ENCODE results near the gene HELZ. TPM values are rescaled to one million over a fixed set of nuclear protein-coding genes. Genes with fewer than 3 reads are reported as not detected.

The HELZ gene
- total and polyA plus RNA-seq, 2 donors (not counting 1 experiment from before 2014, with no cell fraction given), result 18.9 to 28.1 TPM

DNA sequence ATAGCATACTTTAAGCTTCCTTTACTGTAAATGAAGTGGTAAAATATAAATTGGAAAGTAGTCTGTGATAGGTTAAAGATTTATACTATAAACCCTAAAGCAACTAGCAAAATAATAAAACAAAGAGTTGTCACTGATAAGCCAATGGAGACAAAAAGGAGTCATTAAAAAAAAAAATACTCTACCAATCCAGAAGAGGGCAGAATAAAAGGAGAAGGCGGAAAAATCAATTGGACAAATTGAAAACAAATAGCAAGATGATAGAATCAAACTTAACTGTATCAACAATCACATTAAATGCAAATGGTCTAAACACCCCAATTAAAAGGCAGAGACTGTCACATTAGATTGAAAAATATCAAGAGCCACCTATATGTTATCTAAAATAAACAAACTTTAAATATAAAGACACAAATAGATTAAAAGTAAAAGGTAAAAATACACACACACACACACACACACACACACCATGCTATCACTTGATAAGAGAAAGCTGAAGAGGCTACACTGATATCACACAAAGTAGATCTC, 128.9 kb downstream of the HELZ start:
- H3K27ac ChIP-seq (ENCODE audit: insufficient read depth, low read length), result no peak overlapping the region
- H2AFZ ChIP-seq (ENCODE audit: low read length), result no peak overlapping the region
- H3K9ac ChIP-seq (ENCODE audit: insufficient read depth, low read length), result no peak overlapping the region
- TF ChIP-seq EZH2 (IDR thresholded peaks at IDR 0.05; ENCODE audit: low read length, missing control alignments), result no peak
- TF ChIP-seq, protein P1, sequence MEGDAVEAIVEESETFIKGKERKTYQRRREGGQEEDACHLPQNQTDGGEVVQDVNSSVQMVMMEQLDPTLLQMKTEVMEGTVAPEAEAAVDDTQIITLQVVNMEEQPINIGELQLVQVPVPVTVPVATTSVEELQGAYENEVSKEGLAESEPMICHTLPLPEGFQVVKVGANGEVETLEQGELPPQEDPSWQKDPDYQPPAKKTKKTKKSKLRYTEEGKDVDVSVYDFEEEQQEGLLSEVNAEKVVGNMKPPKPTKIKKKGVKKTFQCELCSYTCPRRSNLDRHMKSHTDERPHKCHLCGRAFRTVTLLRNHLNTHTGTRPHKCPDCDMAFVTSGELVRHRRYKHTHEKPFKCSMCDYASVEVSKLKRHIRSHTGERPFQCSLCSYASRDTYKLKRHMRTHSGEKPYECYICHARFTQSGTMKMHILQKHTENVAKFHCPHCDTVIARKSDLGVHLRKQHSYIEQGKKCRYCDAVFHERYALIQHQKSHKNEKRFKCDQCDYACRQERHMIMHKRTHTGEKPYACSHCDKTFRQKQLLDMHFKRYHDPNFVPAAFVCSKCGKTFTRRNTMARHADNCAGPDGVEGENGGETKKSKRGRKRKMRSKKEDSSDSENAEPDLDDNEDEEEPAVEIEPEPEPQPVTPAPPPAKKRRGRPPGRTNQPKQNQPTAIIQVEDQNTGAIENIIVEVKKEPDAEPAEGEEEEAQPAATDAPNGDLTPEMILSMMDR (conservative IDR thresholded peaks at IDR 0.05 in 1 of 2, IDR thresholded peaks at IDR 0.05 in 1 of 2; ENCODE audit: low read depth in 1 of 2, low read length in 2 of 2), result peak in 1 of 2 donors; percentile 2
- no peak for DNase-seq (ENCODE audit: low read depth in 2 of 2)
- H3K36me3 ChIP-seq (ENCODE audit: control insufficient read depth, insufficient read depth, low read length), result peaks cover 2% of the 10 kb centered on the region
- no peaks in the 10 kb centered on the region for H3K4me1 ChIP-seq (ENCODE audit: control insufficient read depth, extremely low read depth, insufficient read depth, low read length)
- no peaks in the 10 kb centered on the region for H4K20me1 ChIP-seq (ENCODE audit: control insufficient read depth, extremely low read depth, insufficient read depth, low read length)
- H3K79me2 ChIP-seq (ENCODE audit: control insufficient read depth, insufficient read depth, low read length), result no peaks in the 10 kb centered on the region
- no peaks in the 10 kb centered on the region for H3K9me3 ChIP-seq (ENCODE audit: control insufficient read depth, insufficient read depth, low read depth, low read length)
- no peak overlapping the region for H3K4me3 ChIP-seq (replicated peaks in 1 of 4; ENCODE audit: control extremely low read depth in 1 of 4, insufficient read depth in 1 of 4, low read depth in 3 of 4, low read length in 4 of 4)
- H3K27me3 ChIP-seq (ENCODE audit: control insufficient read depth, insufficient read depth, low read length), result no peaks in the 10 kb centered on the region
- H3K4me2 ChIP-seq (ENCODE audit: extremely low read depth, insufficient read depth, low read length), result no peak overlapping the region

DNA sequence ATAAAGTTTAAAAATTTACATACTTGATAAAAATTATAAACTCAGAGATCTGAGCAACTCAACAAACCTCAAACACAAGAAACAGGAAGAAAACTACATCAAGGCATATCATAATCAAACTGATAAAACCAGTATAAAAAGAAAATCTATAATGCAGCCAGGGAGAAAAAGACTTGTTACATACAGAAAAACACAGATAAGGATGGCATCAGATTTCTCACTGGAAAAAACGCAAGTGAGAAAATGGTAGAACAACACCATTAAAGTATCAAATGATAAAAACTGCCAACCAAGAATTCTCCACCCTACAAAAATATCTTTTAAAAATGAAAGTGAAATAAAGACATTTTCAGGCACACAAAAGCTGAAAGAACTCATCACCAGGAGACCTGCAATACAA, 129.6 kb downstream of the HELZ start:
- Histone ChIP-seq H3K79me2 (ENCODE audit: control insufficient read depth, insufficient read depth, low read length) (no peaks in the 10 kb centered on the region), H4K20me1 (ENCODE audit: control insufficient read depth, extremely low read depth, insufficient read depth, low read length) (no peaks in the 10 kb centered on the region), H3K27me3 (ENCODE audit: control insufficient read depth, insufficient read depth, low read length) (no peaks in the 10 kb centered on the region), H3K9ac (ENCODE audit: insufficient read depth, low read length) (no peak overlapping the region), H3K4me3 (replicated peaks in 1 of 4; ENCODE audit: control extremely low read depth in 1 of 4, insufficient read depth in 1 of 4, low read depth in 3 of 4, low read length in 4 of 4) (no peak overlapping the region), H2AFZ (ENCODE audit: low read length) (no peak overlapping the region), H3K27ac (ENCODE audit: insufficient read depth, low read length) (no peak overlapping the region), H3K4me2 (ENCODE audit: extremely low read depth, insufficient read depth, low read length) (no peak overlapping the region), H3K9me3 (ENCODE audit: control insufficient read depth, insufficient read depth, low read depth, low read length) (no peaks in the 10 kb centered on the region), H3K36me3 (ENCODE audit: control insufficient read depth, insufficient read depth, low read length) (peaks cover 2% of the 10 kb centered on the region), H3K4me1 (ENCODE audit: control insufficient read depth, extremely low read depth, insufficient read depth, low read length) (no peaks in the 10 kb centered on the region)
- TF ChIP-seq, protein P1 (conservative IDR thresholded peaks at IDR 0.05 in 1 of 2, IDR thresholded peaks at IDR 0.05 in 1 of 2; ENCODE audit: low read depth in 1 of 2, low read length in 2 of 2), result no peak
- TF ChIP-seq EZH2 (IDR thresholded peaks at IDR 0.05; ENCODE audit: low read length, missing control alignments), result no peak
- no peak for DNase-seq (ENCODE audit: low read depth in 2 of 2)

DNA sequence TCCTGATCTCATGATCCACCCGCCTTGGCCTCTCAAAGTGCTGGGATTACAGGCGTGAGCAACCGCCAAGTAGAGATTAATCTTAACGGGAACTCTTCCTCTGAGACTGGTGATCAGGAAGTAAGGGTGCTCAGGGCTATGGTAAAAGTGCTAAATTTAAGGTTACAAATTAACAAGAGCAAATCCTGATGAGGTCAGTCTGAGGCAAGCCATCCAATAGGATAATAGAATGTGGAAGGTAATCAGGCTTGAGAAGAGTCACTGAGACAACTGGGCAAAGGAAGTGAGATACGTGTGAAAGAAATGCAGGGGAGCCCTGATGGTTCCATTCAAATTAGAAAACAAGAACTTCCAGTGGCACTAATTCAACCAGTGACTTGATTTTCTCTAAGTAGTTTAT, 131.5 kb downstream of the HELZ start:
- H3K36me3 ChIP-seq (ENCODE audit: control insufficient read depth, insufficient read depth, low read length), result peaks cover 5% of the 10 kb centered on the region

More for the DNA sequence above, 131.5 kb downstream of the HELZ start:
- H3K79me2 ChIP-seq (ENCODE audit: control insufficient read depth, insufficient read depth, low read length), result no peaks in the 10 kb centered on the region
- H4K20me1 ChIP-seq (ENCODE audit: control insufficient read depth, extremely low read depth, insufficient read depth, low read length), result no peaks in the 10 kb centered on the region
- H3K4me2 ChIP-seq (ENCODE audit: extremely low read depth, insufficient read depth, low read length), result no peak overlapping the region
- no peak overlapping the region for H2AFZ ChIP-seq (ENCODE audit: low read length)
- no peaks in the 10 kb centered on the region for H3K4me1 ChIP-seq (ENCODE audit: control insufficient read depth, extremely low read depth, insufficient read depth, low read length)
- no peak overlapping the region for H3K9ac ChIP-seq (ENCODE audit: insufficient read depth, low read length)
- H3K27ac ChIP-seq (ENCODE audit: insufficient read depth, low read length), result no peak overlapping the region
- no peaks in the 10 kb centered on the region for H3K9me3 ChIP-seq (ENCODE audit: control insufficient read depth, insufficient read depth, low read depth, low read length)
- no peaks in the 10 kb centered on the region for H3K27me3 ChIP-seq (ENCODE audit: control insufficient read depth, insufficient read depth, low read length)
- TF ChIP-seq, protein P1 (conservative IDR thresholded peaks at IDR 0.05 in 1 of 2, IDR thresholded peaks at IDR 0.05 in 1 of 2; ENCODE audit: low read depth in 1 of 2, low read length in 2 of 2), result no peak
- no peak overlapping the region for H3K4me3 ChIP-seq (replicated peaks in 1 of 4; ENCODE audit: control extremely low read depth in 1 of 4, insufficient read depth in 1 of 4, low read depth in 3 of 4, low read length in 4 of 4)
- no peak for DNase-seq (ENCODE audit: low read depth in 2 of 2)

Data from fibroblast of lung (primary cell).